ENCODE data around the gene SLC7A14. TPM values are rescaled to one million over a fixed set of nuclear protein-coding genes. Genes with fewer than 3 reads are reported as not detected.

SLC7A14 gene
- polyA plus RNA-seq, 3 donors from 2014 or later: not detected

DNA sequence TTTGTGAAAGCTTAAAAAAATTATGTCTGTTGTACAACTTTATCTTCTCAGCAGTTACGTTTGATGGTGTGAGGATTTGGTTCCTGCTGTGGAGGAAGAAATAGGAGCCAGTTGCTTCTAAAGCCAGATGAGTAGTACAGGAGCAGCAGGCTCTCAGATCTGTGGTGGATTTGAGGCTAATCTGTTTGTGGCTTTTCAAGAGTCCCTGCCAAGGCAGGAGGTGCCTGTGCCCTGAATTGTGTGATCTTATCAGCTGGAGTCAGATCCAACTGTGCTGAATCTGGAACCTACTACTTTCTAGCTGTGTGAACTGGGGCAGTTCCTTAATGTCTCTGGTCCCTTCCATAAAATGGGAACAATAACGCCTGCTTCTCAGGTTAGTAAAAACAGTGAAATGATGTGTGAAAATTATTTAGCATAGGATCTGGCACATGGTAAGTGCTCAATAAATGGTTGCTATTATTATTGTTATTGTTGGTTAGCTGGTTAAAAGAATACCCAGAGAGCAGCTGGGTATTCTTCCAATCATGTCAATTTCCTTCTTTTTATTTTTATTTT, 159.6 kb downstream of the SLC7A14 start:
- DNase-seq: no peak
- H3K27me3 Mint-ChIP-seq (ENCODE audit: low read depth in 3 of 3): peaks cover 2 to 4% (median 2%) of the 10 kb centered on the region in 3 donors
- peak overlapping the region in 2 of 6 donors; percentile 16 to 17 for H3K27ac Mint-ChIP-seq
- no peak overlapping the region for H3K4me3 Mint-ChIP-seq
- H3K36me3 Mint-ChIP-seq: no peaks in the 10 kb centered on the region
- peaks cover 6 to 23% of the 10 kb centered on the region in 2 donors for H3K4me1 Mint-ChIP-seq
- no peaks in the 10 kb centered on the region for H3K9me3 Mint-ChIP-seq

- no peaks in the 10 kb centered on the region for H3K9me3 Mint-ChIP-seq
- H3K27ac Mint-ChIP-seq: peak overlapping the region in 2 of 6 donors; percentile 16 to 17
- no peak for DNase-seq
- H3K4me3 Mint-ChIP-seq: no peak overlapping the region
- peaks cover 2 to 4% (median 3%) of the 10 kb centered on the region in 3 donors for H3K27me3 Mint-ChIP-seq (ENCODE audit: low read depth in 3 of 3)
- H3K4me1 Mint-ChIP-seq: peaks cover 7 to 24% of the 10 kb centered on the region in 2 donors
- no peaks in the 10 kb centered on the region for H3K36me3 Mint-ChIP-seq
These were observed 160.2 kb downstream of the SLC7A14 start for GRCh38 chr3:170425491-170426239.

GRCh38 chr3:170424879-170425278, 161.0 kb downstream of the SLC7A14 start:
- Mint-ChIP-seq H3K27ac (no peak overlapping the region), H3K9me3 (no peaks in the 10 kb centered on the region), H3K36me3 (no peaks in the 10 kb centered on the region), H3K4me3 (no peak overlapping the region), H3K27me3 (ENCODE audit: low read depth in 3 of 3) (peaks cover 0 to 7% (median 6%) of the 10 kb centered on the region in 3 donors), H3K4me1 (peaks cover 12 to 30% of the 10 kb centered on the region in 2 donors)
- DNase-seq: no peak

DNA sequence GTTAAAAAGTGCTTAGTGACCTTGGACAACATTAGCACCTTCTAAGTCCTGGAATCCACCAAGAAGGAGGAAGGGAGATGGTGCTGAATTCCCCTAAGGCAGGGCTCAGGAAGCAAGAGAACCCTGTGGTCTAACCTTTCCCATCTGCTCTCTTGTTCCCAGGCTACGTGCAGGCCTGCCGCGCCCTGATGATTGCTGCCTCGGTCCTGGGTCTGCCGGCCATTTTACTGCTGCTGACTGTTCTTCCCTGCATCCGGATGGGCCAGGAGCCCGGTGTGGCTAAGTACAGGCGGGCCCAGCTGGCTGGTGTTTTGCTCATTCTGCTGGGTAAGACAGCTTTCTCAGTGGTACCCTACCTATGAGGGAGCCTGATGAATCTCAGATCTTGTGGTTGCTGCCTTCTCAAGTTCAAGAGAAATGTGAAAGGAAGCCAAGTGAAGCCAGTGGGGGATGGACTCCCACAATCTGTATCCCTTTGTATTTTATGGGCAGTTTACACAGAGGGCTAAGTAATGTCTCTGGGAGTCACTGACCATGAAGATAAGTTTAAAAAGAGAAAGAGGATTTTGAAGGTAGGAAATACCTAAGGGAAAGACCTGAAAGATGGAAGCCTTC, 162.8 kb downstream of the SLC7A14 start:
- H3K27ac Mint-ChIP-seq: no peak overlapping the region
- H3K27me3 Mint-ChIP-seq (ENCODE audit: low read depth in 3 of 3): peaks cover 3 to 12% (median 6%) of the 10 kb centered on the region in 3 donors
- no peak overlapping the region for H3K4me3 Mint-ChIP-seq
- H3K36me3 Mint-ChIP-seq: no peaks in the 10 kb centered on the region
- peaks cover 16 to 21% of the 10 kb centered on the region in 2 donors for H3K4me1 Mint-ChIP-seq
- no peak for DNase-seq
- H3K9me3 Mint-ChIP-seq: no peaks in the 10 kb centered on the region

DNA sequence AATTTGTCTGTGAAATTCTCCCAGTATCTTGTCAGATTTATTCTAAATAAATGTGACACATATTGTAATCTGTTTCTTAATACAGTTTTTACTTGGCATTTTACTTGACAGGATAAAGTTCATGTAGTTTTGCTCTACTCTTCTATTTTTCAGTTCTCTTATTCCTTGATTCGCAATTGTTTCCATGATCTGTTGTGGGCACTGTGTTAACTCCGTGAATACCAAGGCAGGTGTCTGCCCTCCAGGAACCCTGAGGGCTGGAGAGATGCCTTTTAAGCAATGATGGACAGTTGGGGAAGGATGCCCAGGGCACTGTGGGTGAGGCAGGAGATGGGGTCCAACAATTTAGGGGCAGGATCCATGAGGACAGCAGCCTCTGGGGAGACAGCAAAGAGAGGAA, 164.1 kb downstream of the SLC7A14 start:
- Mint-ChIP-seq H3K27me3 (ENCODE audit: low read depth in 3 of 3) (peaks cover 3 to 14% (median 11%) of the 10 kb centered on the region in 3 donors), H3K9me3 (no peaks in the 10 kb centered on the region), H3K36me3 (no peaks in the 10 kb centered on the region), H3K4me1 (peaks cover 17 to 23% of the 10 kb centered on the region in 2 donors), H3K27ac (no peak overlapping the region), H3K4me3 (no peak overlapping the region)
- no peak for DNase-seq

GRCh38 chr3:170421111-170421641, 164.7 kb downstream of the SLC7A14 start:
- no peaks in the 10 kb centered on the region for H3K9me3 Mint-ChIP-seq
- peaks cover 3 to 11% (median 11%) of the 10 kb centered on the region in 3 donors for H3K27me3 Mint-ChIP-seq (ENCODE audit: low read depth in 3 of 3)
- H3K4me3 Mint-ChIP-seq: no peak overlapping the region
- peaks cover 16 to 19% of the 10 kb centered on the region in 2 donors for H3K4me1 Mint-ChIP-seq
- no peaks in the 10 kb centered on the region for H3K36me3 Mint-ChIP-seq
- no peak overlapping the region for H3K27ac Mint-ChIP-seq
- no peak for DNase-seq

- DNase-seq: no peak
- H3K4me3 Mint-ChIP-seq: peak overlapping the region in 4 of 5 donors; percentile 31 to 65 (median 51)
- no peaks in the 10 kb centered on the region for H3K9me3 Mint-ChIP-seq
- H3K36me3 Mint-ChIP-seq: no peaks in the 10 kb centered on the region
- H3K4me1 Mint-ChIP-seq: peaks cover 13 to 15% of the 10 kb centered on the region in 2 donors
- H3K27me3 Mint-ChIP-seq (ENCODE audit: low read depth in 3 of 3): peaks cover 3 to 11% (median 10%) of the 10 kb centered on the region in 3 donors
- no peak overlapping the region for H3K27ac Mint-ChIP-seq
These were observed 165.5 kb downstream of the SLC7A14 start for GRCh38 chr3:170420307-170420821.

- no peak for DNase-seq
- peaks cover 3 to 11% (median 10%) of the 10 kb centered on the region in 3 donors for H3K27me3 Mint-ChIP-seq (ENCODE audit: low read depth in 3 of 3)
- peak overlapping the region in 2 of 5 donors; percentile 27 to 29 for H3K4me3 Mint-ChIP-seq
- no peaks in the 10 kb centered on the region for H3K9me3 Mint-ChIP-seq
- no peaks in the 10 kb centered on the region for H3K36me3 Mint-ChIP-seq
- peaks cover 13 to 15% of the 10 kb centered on the region in 2 donors for H3K4me1 Mint-ChIP-seq
- no peak overlapping the region for H3K27ac Mint-ChIP-seq
These were observed 166.3 kb downstream of the SLC7A14 start for GRCh38 chr3:170419557-170420087.

GRCh38 chr3:170418422-170419398, 167.2 kb downstream of the SLC7A14 start, which contains the start of gene CLDN11:
Gene CLDN11 (plus strand): TSS chr3:170418868. CDS start chr3:170419067, 199 bp downstream.
- peaks cover 3 to 11% (median 10%) of the 10 kb centered on the region in 3 donors for H3K27me3 Mint-ChIP-seq (ENCODE audit: low read depth in 3 of 3)
- peaks cover 13 to 15% of the 10 kb centered on the region in 2 donors for H3K4me1 Mint-ChIP-seq
- no peak within 1 kb of the TSS for H3K27ac Mint-ChIP-seq
- H3K9me3 Mint-ChIP-seq: no peaks in the 10 kb centered on the region
- DNase-seq: no peak
- H3K4me3 Mint-ChIP-seq: peak within 1 kb of the TSS; percentile 79 to 86 (median 83)
- H3K36me3 Mint-ChIP-seq: peaks cover 0 to 3% (median 0%) of the 10 kb centered on the region in 3 donors

GRCh38 chr3:170417090-170417489, 168.8 kb downstream of the SLC7A14 start:
- no peak for DNase-seq
- Mint-ChIP-seq H3K4me1 (peaks cover 13 to 15% of the 10 kb centered on the region in 2 donors), H3K27ac (no peak overlapping the region), H3K9me3 (no peaks in the 10 kb centered on the region), H3K27me3 (ENCODE audit: low read depth in 3 of 3) (peaks cover 3 to 12% (median 11%) of the 10 kb centered on the region in 3 donors), H3K36me3 (peaks cover 0 to 3% (median 0%) of the 10 kb centered on the region in 3 donors), H3K4me3 (no peak overlapping the region)

- H3K4me3 Mint-ChIP-seq: no peak overlapping the region
- no peaks in the 10 kb centered on the region for H3K9me3 Mint-ChIP-seq
- peaks cover 3 to 10% (median 6%) of the 10 kb centered on the region in 3 donors for H3K27me3 Mint-ChIP-seq (ENCODE audit: low read depth in 3 of 3)
- peak; percentile 27 to 43 (median 40) for DNase-seq
- H3K27ac Mint-ChIP-seq: no peak overlapping the region
- peaks cover 6 to 8% of the 10 kb centered on the region in 2 donors for H3K4me1 Mint-ChIP-seq
- peaks cover 0 to 3% (median 0%) of the 10 kb centered on the region in 3 donors for H3K36me3 Mint-ChIP-seq
These were observed 171.6 kb downstream of the SLC7A14 start for GRCh38 chr3:170414202-170414663.

DNA sequence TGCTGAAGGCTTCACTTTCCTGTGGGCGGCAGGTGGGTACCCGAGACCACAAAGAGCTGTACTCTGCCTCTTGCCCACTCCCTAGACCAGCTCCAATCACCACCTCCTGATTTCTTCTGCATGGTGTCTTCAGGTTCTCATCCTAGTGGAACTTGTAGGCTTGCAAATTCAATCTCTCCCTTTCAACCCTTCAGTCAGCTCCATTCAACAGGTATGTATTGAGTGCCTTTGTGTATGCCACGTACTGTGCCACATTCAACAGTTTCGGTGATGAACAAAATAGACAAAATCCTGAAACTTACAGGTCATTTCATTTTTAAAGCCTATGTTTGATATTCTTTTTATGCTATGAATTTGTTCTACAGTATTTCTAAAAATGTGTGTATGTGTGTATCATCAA, 172.6 kb downstream of the SLC7A14 start:
- Mint-ChIP-seq H3K4me3 (no peak overlapping the region), H3K9me3 (no peaks in the 10 kb centered on the region), H3K4me1 (peaks cover 3% of the 10 kb centered on the region in 2 donors), H3K27ac (no peak overlapping the region), H3K36me3 (peaks cover 0 to 3% (median 0%) of the 10 kb centered on the region in 3 donors), H3K27me3 (ENCODE audit: low read depth in 3 of 3) (peaks cover 2 to 6% (median 6%) of the 10 kb centered on the region in 3 donors)
- no peak for DNase-seq
